NAMALWA (cell line): Measurements from ENCODE around the gene HUS1.
"Not testable (repeated sequence)": the region's sequence is repeated elsewhere in the genome, so short reads cannot be mapped to it uniquely, and the experiment has no call there.

Experiments
- DNase-seq: peaks from one replicate; pipeline ENCODE4 v3.0.0-alpha.2; 2015; ENCODE audit warnings: low spot score

HUS1 gene

GRCh38 chr7:47979145-47979831 lies at the start of gene HUS1:
HUS1 (minus strand) TSS chr7:47979615; CDS start chr7:47979519, 96 bp downstream.
- peak; percentile 99 for DNase-seq

GRCh38 chr7:48028938-48029337 lies 49.5 kb upstream of the HUS1 start, which contains the start of gene SUN3:
SUN3 (minus strand) TSS chr7:48029107; CDS start chr7:48028938, 169 bp downstream.
- no peak for DNase-seq

- no peak for DNase-seq
These were observed 46.2 kb upstream of the HUS1 start for GRCh38 chr7:48025624-48026023.

GRCh38 chr7:48017674-48018073 lies 38.3 kb upstream of the HUS1 start:
- no peak for DNase-seq

GRCh38 chr7:48016641-48017040 lies 37.2 kb upstream of the HUS1 start:
- no peak for DNase-seq

GRCh38 chr7:48011951-48012350 lies 32.5 kb upstream of the HUS1 start:
- DNase-seq: no peak

GRCh38 chr7:48011323-48011722 lies 31.9 kb upstream of the HUS1 start:
- no peak for DNase-seq

- DNase-seq: no peak
These were observed 30.5 kb upstream of the HUS1 start for GRCh38 chr7:48009954-48010353.

- DNase-seq: no peak
These were observed 29.8 kb upstream of the HUS1 start for GRCh38 chr7:48009257-48009656.

GRCh38 chr7:48006866-48007265 lies 27.5 kb upstream of the HUS1 start:
- DNase-seq: no peak

GRCh38 chr7:48004638-48005037 lies 25.2 kb upstream of the HUS1 start:
- peak; percentile 52 for DNase-seq

GRCh38 chr7:48004032-48004431 lies 24.6 kb upstream of the HUS1 start:
- peak; percentile 57 for DNase-seq

GRCh38 chr7:48000164-48000563 lies 20.7 kb upstream of the HUS1 start:
- not testable (repeated sequence) for DNase-seq

GRCh38 chr7:47999413-47999812 lies 20.0 kb upstream of the HUS1 start:
- DNase-seq: no peak

GRCh38 chr7:47992446-47992845 lies 13.0 kb upstream of the HUS1 start:
- no peak for DNase-seq

- DNase-seq: peak; percentile 95
These were observed 12.4 kb upstream of the HUS1 start for GRCh38 chr7:47991741-47992311.

GRCh38 chr7:47991270-47991669 lies 11.9 kb upstream of the HUS1 start:
- DNase-seq: peak; percentile 39

- no peak for DNase-seq
These were observed 11.2 kb upstream of the HUS1 start for GRCh38 chr7:47990592-47990991.

GRCh38 chr7:47989607-47990400 lies 10.4 kb upstream of the HUS1 start:
- not testable (repeated sequence) for DNase-seq

GRCh38 chr7:47988496-47989386 lies 9.3 kb upstream of the HUS1 start:
- peak; percentile 55 for DNase-seq

- peak; percentile 26 for DNase-seq
These were observed 3.2 kb upstream of the HUS1 start for GRCh38 chr7:47982610-47983009.

- not testable (repeated sequence) for DNase-seq
These were observed 1.2 kb upstream of the HUS1 start for GRCh38 chr7:47980648-47981047.
